H1 (cell line): ENCODE data around the gene HSPA1B. TPM values are rescaled to one million over a fixed set of nuclear protein-coding genes. Genes with fewer than 3 reads are reported as not detected.

Source experiments
- CTCF ChIA-PET: fragments of 300-600 bp; sonication (Branson Sonifier 250); formaldehyde crosslinking; loops from one replicate; lab custom pipeline; 2021; ENCODE audit not compliant: partially characterized antibody; lab: Charles Lee
- POLR2A ChIA-PET: fragments of 300-600 bp; sonication (Branson Sonifier 250); formaldehyde crosslinking; loops from one replicate; lab custom pipeline; 2021; ENCODE audit warnings: inconsistent platforms; ENCODE audit not compliant: partially characterized antibody; lab: Charles Lee
- DNase-seq, 2 experiments: peaks; one replicate each; pipeline versions ENCODE4 v3.0.0 to v3.0.0-alpha.2; 2010 to 2022; ENCODE audit warnings: low spot score in 2 of 2, low read depth in 1 of 2, mixed read lengths in 1 of 2
- FAIRE-seq: peaks from 2 replicates; lab custom pipeline; 2011; peaks lifted over from hg19 to GRCh38; lab: Jason Lieb, UNC
- H2AFZ ChIP-seq: 2 replicates; pipeline ENCODE4 v1.8.1; 2012; ENCODE audit warnings: low read length, inconsistent platforms
- H2AK5ac ChIP-seq: 2 replicates; pipeline ENCODE4 v1.6.1; 2013; ENCODE audit warnings: low read depth, low read length
- H2BK120ac ChIP-seq: replicated peaks from 2 replicates; pipeline ENCODE3; 2013; ENCODE audit warnings: low read depth, low read length, inconsistent platforms
- H2BK12ac ChIP-seq: 2 replicates; pipeline ENCODE4 v1.6.1; 2013; ENCODE audit warnings: low read depth, low read length
- H2BK15ac ChIP-seq: 2 replicates; pipeline ENCODE4 v1.6.1; 2013; ENCODE audit warnings: low read length
- H2BK20ac ChIP-seq: 2 replicates; pipeline ENCODE4 v1.6.1; 2013; ENCODE audit warnings: low read length
- H2BK5ac ChIP-seq: 2 replicates; pipeline ENCODE4 v1.6.1; 2013; ENCODE audit warnings: low read depth, low read length
- H3K14ac ChIP-seq: 2 replicates; pipeline ENCODE4 v1.6.1; 2013; ENCODE audit warnings: inconsistent platforms; ENCODE audit not compliant: insufficient read length
- H3K18ac ChIP-seq: 2 replicates; pipeline ENCODE4 v1.6.1; 2013; ENCODE audit warnings: low read length; ENCODE audit errors: extremely low read depth
- H3K23ac ChIP-seq: 2 replicates; pipeline ENCODE4 v1.6.1; 2013; ENCODE audit warnings: inconsistent platforms; ENCODE audit not compliant: insufficient read length
- H3K23me2 ChIP-seq: 2 replicates; pipeline ENCODE4 v1.6.1; 2013; ENCODE audit warnings: low read depth, low read length
- H3K27ac ChIP-seq: 2 replicates; pipeline ENCODE4 v1.6.1; 2011; ENCODE audit warnings: low read depth, low read length, inconsistent platforms
- H3K27me3 ChIP-seq, 4 experiments: replicated peaks in 1 of 4; 1 replicate in 1 of 4; 2 replicates in 3 of 4; pipeline versions ENCODE4 v1.6.1 to v1.8.1; 2011 to 2013; ENCODE audit warnings: low read length in 3 of 4, mild to moderate bottlenecking in 3 of 4, inconsistent platforms in 2 of 4, mixed read lengths in 2 of 4, moderate library complexity in 1 of 4; ENCODE audit not compliant: control insufficient read depth in 3 of 4, insufficient read depth in 3 of 4; ENCODE audit errors: extremely low read depth in 1 of 4
- H3K36me3 ChIP-seq, 4 experiments: 2 replicates each; pipeline versions ENCODE4 v1.6.1 to v1.8.1; 2011 to 2013; ENCODE audit warnings: mild to moderate bottlenecking in 4 of 4, low read length in 3 of 4, moderate library complexity in 2 of 4, control low read depth in 1 of 4, inconsistent platforms in 1 of 4; ENCODE audit not compliant: insufficient read depth in 4 of 4, control insufficient read depth in 2 of 4
- H3K4ac ChIP-seq: replicated peaks from 2 replicates; pipeline ENCODE3; 2013; ENCODE audit warnings: low read length, low read depth, mixed read lengths, inconsistent platforms; ENCODE audit not compliant: insufficient read length
- H3K4me1 ChIP-seq, 4 experiments: replicated peaks in 1 of 4; 1 replicate in 1 of 4; 2 replicates in 3 of 4; pipeline versions ENCODE4 v1.6.1 to v1.8.1; 2011 to 2013; ENCODE audit warnings: low read length in 3 of 4, inconsistent platforms in 2 of 4, mixed read lengths in 1 of 4; ENCODE audit not compliant: insufficient read depth in 4 of 4, control insufficient read depth in 3 of 4
- H3K4me2 ChIP-seq, 2 experiments: 2 replicates each; pipeline versions ENCODE4 v1.6.1 to v1.8.1; 2011 to 2013; ENCODE audit warnings: low read depth in 2 of 2, low read length in 2 of 2, control low read depth in 1 of 2, inconsistent platforms in 1 of 2, mild to moderate bottlenecking in 1 of 2; ENCODE audit not compliant: insufficient read depth in 1 of 2
- H3K4me3 ChIP-seq, 4 experiments: fragments of 200-600, 300-600 bp in 1 of 4; sonication (generic), shearing (Covaris generic), sonication (Bioruptor Twin) in 1 of 4; 2 replicates each; pipeline versions ENCODE4 v1.5.1 to v1.8.1; 2011 to 2016; ENCODE audit warnings: low read length in 4 of 4, low read depth in 3 of 4, control low read depth in 2 of 4, inconsistent platforms in 2 of 4, mild to moderate bottlenecking in 2 of 4, mixed read lengths in 1 of 4, moderate library complexity in 1 of 4; ENCODE audit not compliant: insufficient read depth in 2 of 4; ENCODE audit errors: extremely low read depth in 1 of 4
- H3K56ac ChIP-seq: replicated peaks from 2 replicates; pipeline ENCODE3; 2013; ENCODE audit warnings: low read depth, mild to moderate bottlenecking, mixed read lengths, low read length, inconsistent platforms; ENCODE audit not compliant: insufficient read length
- H3K79me1 ChIP-seq: 2 replicates; pipeline ENCODE4 v1.6.1; 2013; ENCODE audit warnings: low read depth, low read length, control low read depth
- H3K79me2 ChIP-seq, 2 experiments: 2 replicates each; pipeline versions ENCODE4 v1.6.1 to v1.8.1; 2012 to 2013; ENCODE audit warnings: low read length in 2 of 2, mild to moderate bottlenecking in 2 of 2, inconsistent platforms in 1 of 2; ENCODE audit not compliant: insufficient read depth in 2 of 2, control insufficient read depth in 1 of 2
- H3K9ac ChIP-seq, 4 experiments: replicated peaks in 1 of 4; 1 replicate in 1 of 4; 2 replicates in 3 of 4; pipeline versions ENCODE4 v1.6.1 to v1.8.1; 2011 to 2013; ENCODE audit warnings: low read depth in 3 of 4, low read length in 3 of 4, control low read depth in 2 of 4, mild to moderate bottlenecking in 2 of 4, moderate library complexity in 2 of 4, inconsistent platforms in 1 of 4; ENCODE audit errors: extremely low read depth in 1 of 4
- H3K9me3 ChIP-seq, 2 experiments: 2 replicates each; pipeline versions ENCODE4 v1.6.1 to v1.8.1; 2012 to 2013; ENCODE audit warnings: mild to moderate bottlenecking in 2 of 2, moderate library complexity in 2 of 2, control low read depth in 1 of 2, inconsistent platforms in 1 of 2, low read depth in 1 of 2, low read length in 1 of 2, mixed read lengths in 1 of 2; ENCODE audit not compliant: insufficient read depth in 2 of 2
- H4K20me1 ChIP-seq, 2 experiments: replicated peaks in 1 of 2; 2 replicates each; pipeline versions ENCODE3 to v1.8.1; 2011 to 2013; ENCODE audit warnings: inconsistent platforms in 2 of 2, low read length in 2 of 2, mild to moderate bottlenecking in 1 of 2; ENCODE audit not compliant: insufficient read depth in 2 of 2, control insufficient read depth in 1 of 2
- H4K5ac ChIP-seq: 2 replicates; pipeline ENCODE4 v1.6.1; 2013; ENCODE audit warnings: low read length, low read depth, mixed read lengths, inconsistent platforms; ENCODE audit not compliant: insufficient read length
- H4K8ac ChIP-seq: 2 replicates; pipeline ENCODE4 v1.8.0; 2013; ENCODE audit warnings: mild to moderate bottlenecking, moderate library complexity, low read length, inconsistent platforms; ENCODE audit not compliant: insufficient read depth; ENCODE audit errors: extremely low read depth
- H4K91ac ChIP-seq: replicated peaks from 2 replicates; pipeline ENCODE3; 2013; ENCODE audit warnings: low read length, mixed read lengths, inconsistent platforms; ENCODE audit not compliant: insufficient read length
- CBX5 ChIP-seq: fragments of 300-800, 300-1000 bp; sonication (generic); IDR thresholded peaks from 2 replicates; pipeline ENCODE4 v1.7.1; 2016; ENCODE audit warnings: antibody characterized with exemption, low read length, low read depth
- EP300 ChIP-seq, 2 experiments: IDR thresholded peaks; 1 replicate in 1 of 2; 2 replicates in 1 of 2; pipeline ENCODE4 v1.6.1; 2011 to 2012; ENCODE audit warnings: low read depth in 2 of 2, low read length in 2 of 2, mild to moderate bottlenecking in 2 of 2, borderline replicate concordance in 1 of 2, inconsistent platforms in 1 of 2, moderate library complexity in 1 of 2
- HDAC6 ChIP-seq: IDR thresholded peaks from one replicate; pipeline ENCODE4 v1.7.1; 2012; ENCODE audit warnings: low read depth, mild to moderate bottlenecking, inconsistent platforms, low read length, moderate library complexity
- MAFK ChIP-seq: IDR thresholded peaks from 2 replicates; pipeline ENCODE4 v1.6.1; 2012; ENCODE audit warnings: low read depth, mild to moderate bottlenecking, improper control_type of control experiment, low read length
- NANOG ChIP-seq: IDR thresholded peaks from 2 replicates; pipeline ENCODE4 v1.6.1; 2011; ENCODE audit warnings: low read length, low read depth, mild to moderate bottlenecking, inconsistent platforms; ENCODE audit not compliant: insufficient read depth, poor library complexity, severe bottlenecking
- RNF2 ChIP-seq: fragments of 200-900, 300-1000 bp; sonication (generic); IDR thresholded peaks from 2 replicates; pipeline ENCODE4 v1.7.1; 2016; ENCODE audit warnings: borderline replicate concordance, low read depth, mild to moderate bottlenecking, antibody characterized with exemption, low read length; ENCODE audit not compliant: poor library complexity, severe bottlenecking; ENCODE audit errors: missing control alignments
- SAP30 ChIP-seq: fragments of 300-600 bp; sonication (generic); IDR thresholded peaks from 2 replicates; pipeline ENCODE4 v1.7.1; 2012; ENCODE audit warnings: low read length, moderate library complexity, mild to moderate bottlenecking, inconsistent platforms; ENCODE audit not compliant: insufficient read depth, insufficient replicate concordance
- SUZ12 ChIP-seq: fragments of 200-600 bp; sonication (generic); IDR thresholded peaks from 2 replicates; pipeline ENCODE4 v1.6.1; 2012; ENCODE audit warnings: mild to moderate bottlenecking, inconsistent platforms, low read length, moderate library complexity, mixed read lengths
- TAF1 ChIP-seq: IDR thresholded peaks from 2 replicates; pipeline ENCODE4 v1.6.1; 2011; ENCODE audit warnings: mild to moderate bottlenecking, low read depth, low read length
- ZNF274 ChIP-seq: IDR thresholded peaks from 2 replicates; pipeline ENCODE4 v1.7.0; 2012; ENCODE audit warnings: low read length, borderline replicate concordance; ENCODE audit errors: extremely low read depth
- WGBS, 2 experiments: shearing (Covaris generic) in 1 of 2; methylation state at CpG; one replicate each; pipeline versions ENCODE4 v1.1.6 to v1.1.7; 2013 to 2015; ENCODE audit warnings: low lambda C conversion rate in 2 of 2, mixed read lengths in 2 of 2, inconsistent platforms in 1 of 2, low coverage in 1 of 2, missing lambda C conversion rate in 1 of 2; ENCODE audit not compliant: insufficient replicate concordance in 2 of 2, insufficient coverage in 1 of 2, insufficient read length in 1 of 2; ENCODE audit errors: extremely low coverage in 1 of 2, missing lambda C conversion rate in 1 of 2; 5-methylcytosine and 5-hydroxymethylcytosine counted together
- polyA plus RNA-seq, 7 experiments: library from polyadenylated mRNA; depleted of rRNA in 3 of 7; stranded (reverse) in 5 of 7; unstranded in 2 of 7; fragments of >200 nt in 5 of 7; fragments of 200-250 nt in 2 of 7; gene quantifications; 1 replicate in 5 of 7; 2 replicates in 1 of 7; 4 replicates in 1 of 7; pipeline versions ENCODE4 v1.2.1 to v1.2.3, GENCODE V29; 2011 to 2013; ENCODE audit warnings: missing spikeins in 2 of 7, mixed read lengths in 2 of 7
- total RNA-seq: library from RNA; stranded (reverse); fragmentation: NEBNext Ultra II Directional; extraction: Animal tissue kit (Norgen Biotek cat#: 25700); gene quantifications from 2 replicates; pipeline ENCODE4 v1.2.1, GENCODE V29; 2021

Gene HSPA1B
- total and polyA plus RNA-seq, 2 of the 8 experiments (the other 6 are each of a cell fraction or from before 2014, with no cell fraction given), result 36.6 to 76.6 TPM

DNA sequence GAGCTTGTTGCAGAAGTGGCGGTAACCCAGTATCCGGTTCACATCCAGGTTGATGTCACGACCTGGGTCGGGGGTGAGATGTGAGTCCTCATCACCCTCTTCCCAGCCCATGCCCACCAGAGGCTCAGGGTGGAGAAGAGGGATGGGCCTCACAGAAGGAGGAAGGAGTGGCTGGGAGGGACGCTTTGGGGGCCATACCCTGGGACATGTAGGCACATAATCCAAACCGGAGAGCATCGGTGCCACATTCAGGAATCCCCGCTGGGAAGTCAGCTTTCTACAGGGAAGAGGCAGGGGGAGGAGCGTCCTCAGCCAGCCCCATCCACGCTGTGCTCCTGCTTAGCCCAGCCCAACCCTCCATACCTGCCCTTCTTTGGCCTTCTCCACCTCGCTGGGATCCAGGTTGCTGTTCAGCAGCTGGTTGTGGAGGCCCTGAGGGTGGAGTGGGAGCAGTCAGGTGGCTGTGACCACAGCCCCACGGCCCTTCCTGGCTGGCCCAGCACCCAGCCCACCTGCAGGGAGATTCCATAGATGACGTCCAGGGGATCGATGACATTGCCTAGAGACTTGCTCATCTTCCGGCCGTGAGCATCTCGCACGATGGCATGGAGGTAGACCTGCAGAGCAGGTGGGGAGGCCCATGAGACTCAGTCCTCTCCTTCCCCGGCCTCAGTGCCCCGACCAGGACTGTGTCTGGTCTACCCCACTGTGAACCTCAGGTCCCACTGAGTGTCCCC is 46.9 kb upstream of the HSPA1B start:
- H3K23me2 ChIP-seq, result 0 out of 2 replicates have a peak, but pooled peaks cover 1% of the 10 kb centered on the region
- no peak overlapping the region for H3K9ac ChIP-seq
- no peak overlapping the region for H2AFZ ChIP-seq
- H2BK15ac ChIP-seq, result no peak overlapping the region
- H4K20me1 ChIP-seq, result peaks cover 1 to 3% of the 10 kb centered on the region in 2 experiments
- WGBS, 2 experiments, result 95% methylated on average over 19 of the region's 20 CpGs; no CpG with 5 or more reads in 1 of the 2 experiments
- H3K27me3 ChIP-seq, result no peaks in the 10 kb centered on the region; a peak in 1 of 7 replicates
- H3K36me3 ChIP-seq, result peaks cover 33 to 72% (median 58%) of the 10 kb centered on the region in 4 experiments
- no peak overlapping the region for H3K14ac ChIP-seq
- ChIA-PET CTCF (interaction anchor here (0.9 to 15.6 kb wide), 9 partner anchors 4 to 117 kb away, joined by 3 to 228 read pairs (median 4); partner anchors contain the start of genes EHMT2, VARS1 and VWA7), POLR2A (interaction anchor here (0.6 to 10.7 kb wide), 9 partner anchors 7 to 116 kb away, joined by 3 to 85 read pairs (median 3); partner anchors contain the start of genes GPANK1, HSPA1B and VARS1)
- H3K23ac ChIP-seq, result no peak overlapping the region
- H3K4me1 ChIP-seq, result peaks cover 0 to 7% (median 3%) of the 10 kb centered on the region in 4 experiments; a peak in 3 of 7 replicates
- H3K4ac ChIP-seq, result no peak overlapping the region
- H2BK5ac ChIP-seq, result no peak overlapping the region
- H3K4me3 ChIP-seq, result no peak overlapping the region
- H2BK20ac ChIP-seq, result no peak overlapping the region
- no peak overlapping the region for H2BK12ac ChIP-seq
- H3K9me3 ChIP-seq, result no peaks in the 10 kb centered on the region
- no peak overlapping the region for H3K56ac ChIP-seq
- H3K27ac ChIP-seq, result no peak overlapping the region
- H3K4me2 ChIP-seq, result no peak overlapping the region
- no peak overlapping the region for H3K18ac ChIP-seq
- no peak overlapping the region for H2AK5ac ChIP-seq
- no peak for FAIRE-seq
- H4K91ac ChIP-seq, result no peak overlapping the region
- H2BK120ac ChIP-seq, result no peak overlapping the region
- H4K8ac ChIP-seq, result 0 out of 2 replicates have a peak overlapping the region, but pooled peaks have one; percentile 15
- no peak overlapping the region for H4K5ac ChIP-seq
- DNase-seq, result no peak
- H3K79me1 ChIP-seq, result no peaks in the 10 kb centered on the region
- no peaks in the 10 kb centered on the region for H3K79me2 ChIP-seq
- TF ChIP-seq EP300 (IDR thresholded peaks at IDR 0.05; ENCODE audit: borderline replicate concordance in 1 of 2, low read depth in 2 of 2, low read length in 2 of 2), result no peak
- TF ChIP-seq NANOG, result no peak
- no peak for TF ChIP-seq HDAC6
- no peak for TF ChIP-seq MAFK
- no peak for TF ChIP-seq CBX5
- TF ChIP-seq SUZ12, result no peak
- no peak for TF ChIP-seq SAP30
- TF ChIP-seq ZNF274, result no peak
- no peak for TF ChIP-seq RNF2
- no peak for TF ChIP-seq TAF1
